GM21381 (cell line): Measurements from ENCODE around the gene UROC1.

Experiments used
- ATAC-seq: cut with Tn5 transposase; IDR thresholded peaks from one replicate; pipeline ENCODE4 v1.9.1; 2021; ENCODE audit warnings: mild to moderate bottlenecking, moderate library complexity; ENCODE audit not compliant: unreplicated experiment

Gene UROC1

DNA sequence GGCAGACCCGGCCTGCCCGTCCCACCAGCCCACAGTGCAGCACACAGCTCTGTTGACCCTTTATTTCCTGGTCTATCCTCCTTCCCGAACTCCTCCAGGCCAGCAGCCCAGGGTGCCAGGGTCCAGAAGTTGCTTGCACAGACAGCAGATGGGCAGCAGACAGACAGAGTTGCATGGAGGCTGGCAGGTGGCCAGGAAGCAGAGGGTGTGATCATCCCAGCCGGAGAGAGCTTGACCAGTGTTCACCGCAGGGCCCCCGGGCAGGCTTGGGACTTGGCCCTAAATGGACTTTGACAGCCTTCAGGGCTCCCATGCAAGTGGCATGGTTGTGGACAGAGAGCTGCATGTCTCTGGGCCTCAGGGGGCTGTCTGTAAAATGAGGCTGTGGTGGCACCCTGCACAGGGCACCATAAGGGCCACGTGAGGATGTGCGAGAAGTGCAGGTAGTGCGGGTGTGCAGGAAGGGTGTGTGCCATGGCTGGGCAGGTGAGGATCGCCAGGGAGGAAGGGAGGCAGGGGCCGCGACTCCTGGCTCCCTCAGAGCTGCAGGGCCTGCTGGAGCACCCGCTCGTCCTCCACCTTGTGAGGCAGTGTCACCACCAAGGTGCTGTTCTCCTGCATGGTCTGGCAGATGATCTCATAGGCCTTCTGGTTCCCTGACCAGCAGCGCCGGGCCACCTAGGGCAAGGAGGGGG lies 35.6 kb downstream of the UROC1 start:
- no peak for ATAC-seq

DNA sequence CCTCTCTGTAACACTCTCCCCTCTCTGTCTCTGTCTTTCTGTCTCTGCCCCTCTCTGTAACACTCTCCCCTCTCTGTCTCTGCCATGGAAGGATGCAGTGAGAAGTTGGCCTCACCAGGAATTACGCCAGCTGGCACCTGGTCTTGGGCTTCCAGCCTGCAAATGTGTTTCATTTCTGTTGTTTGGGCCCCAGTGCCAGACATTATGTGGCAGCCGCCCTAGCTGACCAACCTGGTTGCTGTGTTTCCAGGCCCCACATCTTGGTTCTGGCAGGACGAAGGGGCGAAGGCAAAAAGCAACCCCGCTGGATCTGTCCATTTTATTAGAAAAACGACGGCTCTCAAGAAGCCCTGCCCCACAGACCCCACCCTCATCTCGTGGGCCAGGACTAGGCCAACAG lies 36.7 kb downstream of the UROC1 start:
- no peak for ATAC-seq

DNA sequence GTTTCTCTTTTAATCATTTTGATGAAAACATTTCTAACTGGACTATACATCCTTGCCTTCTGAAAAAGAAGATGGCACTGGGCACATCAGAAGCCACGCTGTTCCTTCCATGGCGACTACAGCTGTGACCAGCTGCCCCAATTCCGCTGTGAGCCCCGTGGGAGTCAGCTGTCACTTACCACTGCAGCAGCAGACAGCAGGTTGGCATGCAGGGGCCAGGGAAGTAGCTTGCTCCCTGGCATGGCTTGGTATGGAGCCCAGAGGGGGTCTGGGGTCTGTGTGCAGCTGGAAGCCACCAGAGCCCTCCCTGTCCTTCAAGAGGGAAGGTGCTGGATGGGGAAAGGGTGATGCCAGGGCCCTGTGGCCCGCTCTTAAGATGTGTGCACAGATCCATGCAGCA lies 37.4 kb downstream of the UROC1 start:
- no peak for ATAC-seq

DNA sequence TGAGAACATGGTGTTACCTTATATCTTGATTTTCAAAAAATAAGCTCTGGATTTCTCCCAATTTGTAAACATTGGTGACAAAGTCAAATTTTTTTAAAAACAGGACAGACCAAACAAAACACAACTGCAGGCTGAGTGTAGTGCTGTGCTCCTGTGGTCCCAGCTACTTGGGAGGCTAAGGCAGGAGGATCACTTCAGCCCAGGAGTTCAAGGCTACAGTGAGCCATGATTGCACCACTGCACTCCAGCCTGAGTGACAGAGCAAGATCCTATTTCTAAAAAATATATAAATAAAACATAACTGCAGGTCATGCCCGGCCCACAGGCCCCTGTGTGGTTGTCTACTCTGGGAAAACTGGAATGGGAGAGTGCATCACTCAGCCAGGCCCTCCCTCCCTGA lies 37.9 kb downstream of the UROC1 start:
- ATAC-seq, result no peak

DNA sequence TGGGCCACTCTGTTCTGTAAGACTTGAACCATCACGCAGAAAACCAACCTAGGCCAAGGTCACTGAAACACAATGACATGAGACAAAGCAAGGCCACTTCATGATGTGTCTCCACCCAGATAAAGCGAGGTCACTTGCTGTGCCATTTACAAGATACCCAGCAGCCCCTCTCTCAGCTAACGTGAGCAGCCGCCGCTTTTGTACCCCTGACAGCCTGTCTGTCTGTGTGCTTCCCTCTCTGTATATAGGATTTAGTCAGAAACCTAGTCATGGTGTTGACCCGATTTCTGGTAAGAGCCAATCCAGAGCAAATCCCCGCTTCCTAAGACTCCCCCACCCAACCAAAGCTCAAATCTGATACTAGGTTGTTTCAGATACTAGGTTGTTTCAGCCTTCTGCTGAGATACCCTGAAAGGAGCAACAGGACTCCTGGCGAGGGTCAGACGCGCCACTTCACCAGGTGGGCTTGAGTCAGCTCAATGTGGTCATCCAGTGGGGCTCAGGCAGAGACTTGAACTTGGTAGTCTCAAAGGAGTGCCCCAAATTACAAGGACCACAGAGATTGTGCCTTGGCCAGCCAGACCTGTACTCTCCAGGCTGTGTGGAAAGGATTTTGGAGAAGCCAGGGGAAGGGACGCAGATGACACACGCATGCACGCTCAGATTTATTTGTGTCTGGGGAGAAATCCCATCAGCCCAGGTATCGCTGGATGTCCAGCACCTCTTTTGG lies 38.8 kb downstream of the UROC1 start:
- ATAC-seq, result no peak

DNA sequence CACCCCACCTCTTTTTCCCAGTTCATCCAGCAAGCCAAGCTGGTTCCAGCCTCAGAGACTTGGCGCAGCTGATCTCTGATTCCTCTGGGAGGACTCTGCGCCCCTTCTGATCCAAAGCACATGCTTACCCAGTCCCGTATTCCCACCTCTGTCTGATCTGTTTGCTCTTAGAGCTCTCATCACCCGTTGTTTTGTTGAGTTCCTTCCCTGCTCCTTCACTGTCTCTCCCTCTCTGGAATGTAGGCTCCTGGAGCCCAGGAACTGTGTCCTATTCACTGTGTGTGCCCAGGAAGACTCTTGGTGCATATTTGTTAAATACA lies 40.6 kb downstream of the UROC1 start:
- no peak for ATAC-seq

DNA sequence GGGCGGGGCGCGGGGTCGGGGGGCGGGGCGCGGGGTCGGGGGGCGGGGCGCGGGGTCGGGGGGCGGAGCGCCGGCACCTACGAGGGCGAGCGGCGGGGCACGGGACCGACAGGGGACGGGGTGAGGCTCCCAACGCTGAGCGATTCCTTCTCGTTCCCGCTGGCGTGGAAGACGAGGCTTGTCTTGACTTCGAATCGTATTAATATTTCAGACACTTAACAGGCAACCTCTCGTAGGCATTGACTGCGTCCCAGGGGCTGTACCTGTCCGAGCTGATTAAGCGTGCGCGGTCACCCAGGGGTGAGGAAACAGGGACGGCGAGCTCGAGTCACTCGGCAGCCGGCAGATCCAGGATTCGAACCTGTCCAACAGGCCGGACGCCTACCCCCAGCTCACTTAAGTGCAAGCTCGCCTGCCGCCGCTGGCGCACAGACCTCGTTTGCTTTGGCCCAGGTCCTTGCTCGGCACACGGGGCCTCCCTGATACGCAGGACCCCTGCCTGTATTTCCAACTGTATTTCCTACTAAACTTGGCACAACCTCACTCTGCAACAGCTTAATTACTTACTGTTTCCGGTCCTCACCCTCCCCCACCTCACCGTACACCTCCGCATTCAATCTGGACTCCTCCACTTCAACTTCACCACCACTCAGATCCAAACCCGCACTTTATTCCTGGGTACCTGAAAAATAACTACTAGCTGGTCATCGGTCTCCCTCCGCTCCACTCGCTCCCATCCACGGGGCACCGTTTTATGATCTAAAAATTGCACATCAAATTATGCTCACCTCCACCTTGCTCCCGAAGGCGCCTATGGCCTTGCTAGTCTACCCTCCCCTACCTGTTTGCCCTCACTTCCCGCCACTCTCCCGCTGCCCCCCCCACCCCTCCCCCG lies 41.2 kb downstream of the UROC1 start:
- peak; percentile 13 for ATAC-seq

DNA sequence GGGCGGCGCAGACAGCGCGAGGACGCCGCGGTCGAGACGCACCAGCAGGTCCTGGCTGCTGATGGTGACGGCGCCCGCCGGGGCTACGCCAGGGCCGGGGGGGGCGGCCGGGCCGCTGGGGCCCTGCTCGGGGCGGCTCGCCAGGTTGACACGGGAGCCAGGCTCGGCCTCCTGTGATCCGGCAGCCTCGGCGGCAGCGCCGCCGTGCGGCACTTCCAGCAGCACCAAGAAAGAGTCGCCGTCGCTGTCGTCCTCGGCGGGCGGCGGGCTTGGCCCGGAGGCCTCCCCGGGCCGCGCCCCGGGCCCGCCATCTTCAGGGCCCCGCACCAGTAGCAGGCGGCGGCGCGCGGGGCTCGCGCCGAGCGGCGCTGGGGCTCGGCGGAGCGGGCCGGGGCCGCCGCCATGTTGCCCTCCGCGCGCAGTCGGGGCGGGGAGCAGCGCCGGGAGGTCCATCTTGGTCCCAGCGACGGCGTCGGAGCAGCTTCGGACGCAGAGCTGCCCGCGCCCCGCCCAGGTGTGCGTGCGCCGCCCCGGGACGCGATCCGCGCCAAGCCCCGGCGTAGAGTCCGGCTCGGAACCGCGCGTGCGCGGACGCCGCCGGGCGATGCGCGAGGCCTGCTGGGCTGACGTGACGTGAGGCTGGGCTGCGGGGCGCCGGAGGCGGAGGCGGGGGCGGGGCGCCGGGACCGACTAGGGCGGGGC lies 42.0 kb downstream of the UROC1 start, which contains the start of gene ZXDC:
Gene ZXDC, minus strand, starts transcription at position 479 of the 702 bp plus-strand sequence. Its CDS starts 26 bp downstream, at position 453.
- ATAC-seq, result peak; percentile 78

DNA sequence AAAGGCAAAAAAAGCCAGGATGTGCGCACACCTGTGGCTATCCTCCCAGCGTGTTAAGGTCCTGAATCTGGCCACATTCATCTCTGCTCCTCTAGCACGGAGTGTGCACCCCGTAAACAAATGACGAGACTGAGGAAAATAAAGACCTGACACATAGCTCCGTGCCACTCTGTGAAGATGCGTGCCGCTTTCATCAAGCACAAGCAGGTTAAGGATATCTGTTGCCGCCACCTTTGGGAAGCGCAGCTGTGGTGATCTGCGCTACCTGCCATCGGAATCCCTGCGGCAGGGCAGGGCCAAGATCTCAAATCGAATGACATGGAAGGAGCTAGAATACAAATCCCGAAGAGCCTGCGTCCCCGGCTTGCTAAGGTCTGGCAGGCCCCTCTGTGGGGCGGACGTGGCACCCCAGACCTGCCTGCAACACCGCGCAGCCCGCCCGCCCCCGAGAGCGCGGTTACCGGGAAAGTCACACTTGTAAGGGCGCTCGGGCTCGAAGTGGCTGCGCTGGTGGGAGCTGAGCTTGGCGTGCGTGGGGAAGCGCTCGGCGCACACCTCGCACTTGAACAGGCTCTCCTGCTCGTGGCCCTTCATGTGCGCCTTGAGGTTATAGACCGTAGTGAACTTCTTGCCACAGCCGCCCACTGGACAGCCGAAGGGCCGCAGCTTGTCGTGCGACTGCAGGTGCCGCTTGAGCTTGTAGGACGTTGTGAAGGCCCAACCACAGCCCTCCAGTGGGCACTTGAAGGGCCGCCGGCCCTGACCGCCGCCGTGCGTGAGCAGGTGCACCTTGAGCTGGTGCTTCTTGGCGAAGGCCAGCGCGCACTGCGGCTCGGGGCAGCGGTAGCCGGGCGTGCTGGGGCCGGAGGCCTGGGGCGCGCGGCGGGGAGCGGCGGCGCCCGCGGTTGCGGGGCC lies 42.8 kb downstream of the UROC1 start:
- ATAC-seq, result peak; percentile 11

DNA sequence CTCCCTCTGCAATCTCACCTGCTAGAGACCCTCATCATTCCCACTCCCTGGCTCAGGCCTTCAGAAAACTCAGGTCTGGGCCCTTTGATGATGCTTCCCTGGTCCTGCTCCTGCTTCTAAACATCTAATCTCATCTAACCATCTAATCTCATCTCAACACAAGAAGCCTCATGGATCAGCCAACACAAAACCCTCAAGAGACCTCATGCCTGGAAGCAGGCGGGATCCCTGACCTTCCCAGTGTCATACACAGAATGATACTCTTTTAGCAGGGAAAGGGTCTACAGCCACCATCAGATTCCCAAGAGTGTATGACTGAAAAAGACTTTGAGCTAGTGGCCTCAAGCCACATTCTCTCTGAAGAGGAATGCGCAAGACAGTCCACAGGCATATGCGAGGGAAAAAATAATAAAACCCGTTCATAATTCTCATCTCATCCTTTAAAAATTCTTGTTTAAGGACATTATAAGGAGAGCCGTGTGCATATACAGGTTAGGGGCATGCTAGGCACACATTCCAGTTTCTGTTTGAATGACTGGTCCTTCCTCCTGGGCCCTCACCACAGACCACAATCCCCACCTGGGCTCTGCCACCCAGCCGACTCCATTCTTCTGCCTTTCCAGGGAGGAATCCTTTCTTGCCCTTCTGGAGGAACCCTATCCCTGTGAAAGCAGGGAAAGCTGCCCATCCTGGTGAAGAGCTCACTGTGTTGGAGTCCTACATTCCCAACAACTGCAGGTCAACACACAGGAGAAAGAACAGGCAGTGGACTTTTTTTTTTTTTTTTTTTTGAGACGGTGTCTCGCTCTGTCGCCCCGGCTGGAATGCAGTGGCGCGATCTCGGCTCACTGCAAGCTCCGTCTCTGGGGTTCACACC lies 44.0 kb downstream of the UROC1 start:
- ATAC-seq, result no peak

DNA sequence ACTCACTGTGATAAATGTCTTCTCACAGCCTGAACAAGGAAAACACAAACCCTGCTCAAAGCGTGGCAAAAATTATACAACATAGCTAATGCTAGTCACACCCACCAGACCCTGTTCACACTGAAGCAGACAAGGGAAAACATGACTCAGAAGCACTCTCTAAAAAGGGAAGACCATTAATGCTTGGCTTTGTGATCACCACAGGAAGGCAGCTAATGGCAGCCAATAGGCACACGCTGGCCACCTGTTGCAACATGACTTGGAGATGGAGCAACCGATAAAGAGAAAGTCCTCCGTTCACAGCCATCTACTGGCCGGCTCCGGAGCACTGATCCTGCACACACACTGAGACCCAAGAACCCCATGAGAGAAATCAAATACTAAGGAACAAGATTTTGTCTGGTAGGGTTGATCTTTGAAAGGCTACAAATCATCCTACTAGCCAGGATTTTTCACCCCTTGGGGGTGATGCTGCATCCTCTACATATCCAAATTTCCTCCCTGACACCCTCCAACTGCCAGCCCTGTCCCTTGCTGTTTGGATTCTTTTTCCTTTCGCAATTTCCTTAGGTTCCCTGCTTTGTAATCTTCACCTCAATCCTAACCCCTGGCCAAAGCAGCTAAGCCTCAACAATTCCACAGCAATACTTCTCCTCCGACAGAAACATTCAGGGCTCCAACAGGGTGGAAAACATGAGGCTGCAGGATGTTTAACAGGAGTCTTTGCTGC lies 45.1 kb downstream of the UROC1 start:
- ATAC-seq, result no peak

DNA sequence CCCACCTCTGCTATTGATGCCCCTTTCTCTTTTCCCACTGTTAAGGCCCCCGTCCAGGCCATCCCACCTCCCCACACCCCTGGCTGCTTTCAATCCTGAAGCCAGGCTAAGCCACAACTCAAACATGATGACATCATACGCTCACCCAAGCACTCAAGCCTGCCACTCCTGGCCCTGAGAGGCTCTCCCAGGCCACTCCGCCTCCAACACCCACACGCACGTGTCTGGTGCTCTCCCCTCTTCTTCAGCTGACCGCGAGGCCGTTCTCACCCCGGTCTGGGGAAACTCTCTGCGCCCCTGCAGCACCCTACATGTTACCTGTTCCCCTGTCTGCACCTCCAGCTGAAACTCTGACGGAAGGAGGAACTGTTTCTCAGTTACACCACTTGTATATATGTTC lies 48.1 kb downstream of the UROC1 start:
- no peak for ATAC-seq

DNA sequence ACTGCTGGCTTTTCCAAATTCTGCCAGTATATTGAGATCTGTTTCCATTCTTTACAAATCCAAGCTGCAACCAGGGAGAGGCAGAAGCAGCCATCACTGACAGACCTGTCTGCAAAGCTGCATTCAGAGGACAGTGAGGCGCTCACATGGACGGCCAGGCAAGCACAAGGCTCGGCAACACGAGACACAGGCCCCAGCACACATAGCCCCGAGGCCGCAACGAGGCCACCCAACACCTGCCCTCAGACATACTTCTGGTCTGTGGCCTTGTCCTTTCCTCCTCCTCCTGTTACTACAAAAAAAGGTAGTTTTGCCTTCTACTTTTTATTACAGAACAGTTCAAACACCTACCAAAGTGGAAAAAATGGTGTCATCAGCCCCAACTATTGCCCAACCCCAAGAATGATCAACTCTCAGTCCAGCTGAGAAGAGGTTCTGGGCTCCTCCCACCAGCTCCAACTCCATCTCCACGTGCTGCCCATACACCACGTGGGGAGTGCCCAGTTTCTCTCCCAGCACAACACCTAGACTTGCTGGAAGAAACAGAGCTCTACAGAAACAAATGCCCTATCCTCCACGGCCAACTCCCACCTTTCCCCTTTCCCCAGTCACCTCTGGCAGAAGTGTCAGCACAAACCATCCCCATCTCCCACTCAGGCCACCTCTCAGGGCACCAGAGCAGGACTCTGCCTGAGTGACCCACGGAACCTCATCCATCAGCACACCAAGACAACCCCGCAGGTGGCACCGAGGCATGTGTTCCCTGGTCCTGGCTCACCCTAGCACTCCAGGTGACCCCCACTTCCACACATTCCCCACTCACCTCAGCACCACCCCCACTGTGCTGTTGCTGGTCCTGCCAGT lies 49.3 kb downstream of the UROC1 start:
- no peak for ATAC-seq

DNA sequence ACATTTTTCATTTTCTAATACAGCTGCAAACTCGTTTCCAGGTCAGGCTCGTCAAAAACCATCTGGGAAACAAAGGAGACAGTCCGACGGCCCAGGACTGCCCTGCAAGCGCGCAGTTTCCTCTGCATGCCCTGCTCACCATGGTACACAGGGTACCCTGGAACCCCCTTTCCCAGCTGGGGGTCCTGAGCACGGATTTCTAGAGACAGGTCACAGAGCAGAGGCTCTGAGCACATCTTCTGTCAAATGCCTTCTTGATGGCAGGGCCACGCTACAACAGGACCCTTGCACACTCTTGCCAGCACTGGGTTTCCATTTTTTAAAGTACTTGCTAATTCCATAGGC lies 50.0 kb downstream of the UROC1 start:
- no peak for ATAC-seq

DNA sequence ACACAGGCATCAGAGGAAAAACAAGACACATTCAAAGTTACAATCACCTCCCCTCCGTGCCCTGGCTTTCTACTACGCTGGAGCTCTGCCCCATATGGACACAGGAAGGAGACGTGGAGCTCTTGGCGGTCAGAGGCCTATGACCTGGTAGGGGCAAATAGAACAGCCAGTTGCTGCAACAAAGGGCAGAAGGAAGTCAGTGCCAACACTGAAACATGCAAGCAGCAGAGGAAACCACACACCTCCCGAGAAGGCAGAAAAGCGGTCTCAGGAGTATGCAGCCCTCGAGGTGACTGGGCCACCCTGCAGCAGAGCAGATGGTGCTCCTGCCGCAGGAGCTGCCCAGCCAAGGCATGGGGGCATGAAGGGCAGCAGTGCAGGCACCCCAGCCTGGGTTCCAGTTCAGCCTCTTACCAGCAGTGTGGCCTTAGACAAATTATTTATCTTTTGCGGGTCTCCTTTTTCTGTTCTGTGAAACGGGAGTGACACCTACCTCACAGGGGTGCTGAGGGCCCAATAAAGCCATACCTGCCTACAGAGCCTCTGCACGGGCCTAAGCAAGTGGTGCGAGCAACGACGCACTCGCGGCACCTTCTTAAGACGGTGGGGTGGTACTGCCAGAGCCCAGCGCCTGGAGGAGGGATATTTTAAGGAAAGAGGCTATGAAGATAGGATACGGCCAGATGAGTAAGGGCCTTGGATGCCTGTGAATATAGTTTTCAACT lies 50.5 kb downstream of the UROC1 start:
- no peak for ATAC-seq

DNA sequence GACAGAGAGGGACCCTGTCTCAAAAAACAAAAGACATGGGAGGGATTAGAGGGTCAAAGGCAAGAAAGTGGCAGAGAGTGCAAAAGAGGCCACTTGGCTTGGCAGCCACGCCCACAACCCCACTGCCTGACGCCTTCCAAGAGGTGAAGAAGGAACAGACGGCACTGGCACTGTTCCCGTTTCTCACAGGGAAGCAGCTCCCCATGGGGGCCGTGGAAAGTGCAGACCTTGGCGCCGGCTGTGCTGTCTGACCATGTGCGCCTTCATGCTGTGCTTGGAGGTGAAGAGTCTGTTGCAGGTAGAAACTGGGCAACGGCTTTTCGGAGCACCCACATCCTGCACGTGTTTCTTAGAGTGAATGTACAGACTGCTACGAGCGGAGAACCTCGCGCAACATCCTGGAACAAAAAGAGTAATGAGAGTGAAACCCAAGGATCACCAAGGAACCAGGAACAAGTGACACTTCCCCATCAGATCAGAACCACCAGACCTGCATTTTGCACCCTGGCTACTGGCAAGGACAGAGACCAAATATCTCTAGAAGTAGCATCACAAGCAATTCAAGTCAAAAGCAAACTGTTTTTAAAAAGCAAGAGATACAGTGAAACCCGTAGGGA lies 51.5 kb downstream of the UROC1 start:
- ATAC-seq, result no peak
